ENCODE data around the gene RSU1.

The RSU1 gene

DNA sequence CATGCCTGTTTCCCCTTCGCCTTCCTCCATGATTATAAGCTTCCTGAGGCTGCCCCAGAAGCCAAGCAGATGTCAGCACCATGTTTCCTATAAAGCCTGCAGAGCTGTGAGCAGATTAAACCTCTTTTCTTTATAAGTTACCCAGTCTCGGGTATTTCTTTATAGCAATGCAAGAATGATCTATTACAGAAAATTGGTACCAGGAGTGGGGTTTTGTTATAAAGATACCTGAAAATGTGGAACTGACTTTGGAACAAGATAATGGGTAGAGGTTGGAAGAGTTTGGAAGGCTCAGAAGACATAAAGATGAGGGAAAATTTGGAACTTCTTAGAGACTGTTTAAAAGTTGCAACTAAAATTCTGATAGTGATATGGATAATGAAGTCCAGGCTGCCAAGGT is 4.8 kb upstream of the RSU1 start:
- no peak for DNase-seq (ENCODE audit: low read depth)

DNA sequence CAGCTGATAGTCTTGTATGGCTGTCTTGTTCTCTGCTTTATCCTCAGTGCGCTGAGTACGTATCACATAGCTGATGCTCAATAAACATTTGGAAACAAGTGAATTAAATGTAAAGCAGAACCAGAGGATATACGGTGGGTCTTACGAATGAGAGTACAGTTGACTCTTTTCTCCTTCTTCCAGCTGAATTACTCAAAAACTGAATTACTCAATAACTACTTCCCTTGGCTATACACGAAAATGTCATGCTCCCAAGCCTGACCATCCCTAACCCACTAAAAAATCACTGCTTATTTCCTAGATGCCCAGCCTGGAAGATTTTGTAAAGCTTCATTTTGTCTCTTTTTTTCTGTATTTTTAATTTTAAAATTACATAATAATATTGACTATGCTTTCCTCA is 3.2 kb upstream of the RSU1 start:
- DNase-seq (ENCODE audit: low read depth): no peak

DNA sequence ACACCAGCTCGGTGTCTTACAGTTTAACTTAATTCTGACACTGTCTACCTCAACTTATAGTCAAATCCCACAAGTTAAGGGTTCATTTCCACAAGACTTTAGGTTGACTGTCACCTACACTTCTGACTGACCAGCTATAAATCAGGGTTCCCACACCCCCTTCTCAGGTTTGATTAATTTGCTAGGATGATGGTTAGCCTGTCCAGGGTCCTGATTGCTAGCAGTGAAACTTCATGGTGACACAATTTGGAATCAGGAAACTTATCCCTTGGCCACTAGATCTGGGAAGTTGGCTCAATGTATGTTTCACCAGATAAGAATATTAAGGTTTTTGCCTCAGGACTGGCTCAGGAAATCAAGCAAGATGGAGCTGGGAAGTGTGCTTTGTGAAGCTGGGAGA is 2.8 kb upstream of the RSU1 start:
- DNase-seq (ENCODE audit: low read depth): no peak

DNA sequence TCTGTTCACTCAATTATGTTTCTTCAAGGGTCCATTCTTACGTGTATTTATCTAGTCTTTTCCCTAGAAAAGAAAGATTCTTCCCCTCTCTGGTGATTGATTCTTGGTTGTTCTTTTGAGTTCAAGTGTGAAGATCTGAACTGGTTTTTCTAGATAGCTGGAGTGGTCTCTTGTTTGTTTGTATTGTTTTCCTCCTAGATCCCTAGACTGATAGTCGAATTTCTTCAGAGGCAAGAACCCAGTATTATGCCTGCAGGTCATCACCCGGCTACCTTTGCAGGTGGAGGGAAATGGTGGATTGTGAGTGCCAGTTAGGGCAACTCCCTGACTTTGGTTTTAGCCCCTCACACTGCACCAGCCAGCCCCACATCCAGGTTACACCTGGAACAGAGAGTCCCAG is 2.2 kb upstream of the RSU1 start:
- DNase-seq (ENCODE audit: low read depth): no peak

- no peak for DNase-seq (ENCODE audit: low read depth)
These were observed 1.8 kb upstream of the RSU1 start for GRCh38 chr10:16819026-16819425.

- no peak for DNase-seq (ENCODE audit: low read depth)
These were observed 447 bp downstream of the RSU1 start for GRCh38 chr10:16816830-16817124.

DNA sequence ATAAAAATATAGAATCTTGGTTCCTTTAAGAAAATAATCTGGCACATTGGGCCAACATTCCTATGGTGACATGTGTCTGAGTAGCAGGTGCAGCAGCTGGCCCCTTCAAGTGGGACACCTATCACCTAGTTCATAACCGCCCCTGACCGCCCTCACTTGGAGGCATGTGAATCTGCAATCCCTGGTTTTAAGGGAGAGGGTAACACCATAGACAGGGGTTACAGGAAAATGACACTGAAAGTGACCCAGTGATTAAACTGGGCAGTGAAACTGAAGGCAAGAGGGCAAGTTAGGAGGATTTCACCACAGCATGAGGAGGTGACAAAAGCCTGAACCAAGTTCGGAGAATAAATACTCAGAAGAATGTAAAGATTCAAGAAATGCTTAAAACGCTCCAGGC is 1.1 kb downstream of the RSU1 start:
- DNase-seq (ENCODE audit: low read depth): no peak

- DNase-seq (ENCODE audit: low read depth): no peak
These were observed 3.2 kb downstream of the RSU1 start for GRCh38 chr10:16814012-16814411.

GRCh38 chr10:16812676-16813075 is 4.5 kb downstream of the RSU1 start:
- no peak for DNase-seq (ENCODE audit: low read depth)

DNA sequence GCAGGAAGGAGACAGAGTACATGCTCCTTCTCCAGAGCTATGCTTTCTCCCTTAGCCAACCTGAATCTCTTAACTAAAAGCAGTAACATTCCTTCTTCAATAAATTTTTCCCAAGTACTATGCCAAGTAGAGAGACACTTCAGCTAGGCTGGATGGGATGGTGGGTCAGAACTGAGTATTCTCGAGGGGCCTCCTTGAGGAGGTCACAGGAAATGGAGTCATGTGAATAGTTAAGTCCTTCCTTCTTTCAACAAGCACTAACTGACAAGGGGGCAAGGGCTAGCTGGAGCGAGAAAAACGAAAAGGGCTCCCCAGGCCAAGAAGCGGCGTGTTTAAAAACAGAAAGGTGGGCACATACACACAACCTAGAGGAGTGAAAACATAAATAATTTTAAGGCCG is 5.5 kb downstream of the RSU1 start:
- DNase-seq (ENCODE audit: low read depth): no peak

GRCh38 chr10:16811292-16811691 is 5.9 kb downstream of the RSU1 start:
- no peak for DNase-seq (ENCODE audit: low read depth)

- DNase-seq (ENCODE audit: low read depth): peak; percentile 24
These were observed 8.0 kb downstream of the RSU1 start for GRCh38 chr10:16809074-16809718.

GRCh38 chr10:16804123-16804522 is 13.1 kb downstream of the RSU1 start:
- no peak for DNase-seq (ENCODE audit: low read depth)

- DNase-seq (ENCODE audit: low read depth): no peak
These were observed 13.8 kb downstream of the RSU1 start for GRCh38 chr10:16803464-16803863.

GRCh38 chr10:16799621-16800020 is 17.6 kb downstream of the RSU1 start:
- no peak for DNase-seq (ENCODE audit: low read depth)

DNA sequence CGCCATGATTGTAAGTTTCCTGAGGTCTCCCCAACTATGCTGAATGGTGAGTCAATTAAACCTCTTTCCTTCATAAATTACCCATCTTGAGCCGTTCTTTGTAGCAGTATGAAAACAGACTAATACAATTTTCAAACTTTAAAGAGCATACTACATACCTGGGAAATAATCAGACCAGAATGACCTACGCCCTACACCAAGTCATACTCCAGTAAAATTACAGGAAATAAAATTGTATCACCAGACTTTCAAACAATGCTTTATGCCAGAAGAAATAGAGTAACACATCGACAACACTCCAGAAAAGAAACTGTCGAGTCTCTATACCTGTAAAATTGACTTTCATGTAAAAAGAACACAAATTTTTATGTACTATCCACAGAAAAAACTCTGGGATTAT is 18.7 kb downstream of the RSU1 start:
- DNase-seq (ENCODE audit: low read depth): no peak

DNA sequence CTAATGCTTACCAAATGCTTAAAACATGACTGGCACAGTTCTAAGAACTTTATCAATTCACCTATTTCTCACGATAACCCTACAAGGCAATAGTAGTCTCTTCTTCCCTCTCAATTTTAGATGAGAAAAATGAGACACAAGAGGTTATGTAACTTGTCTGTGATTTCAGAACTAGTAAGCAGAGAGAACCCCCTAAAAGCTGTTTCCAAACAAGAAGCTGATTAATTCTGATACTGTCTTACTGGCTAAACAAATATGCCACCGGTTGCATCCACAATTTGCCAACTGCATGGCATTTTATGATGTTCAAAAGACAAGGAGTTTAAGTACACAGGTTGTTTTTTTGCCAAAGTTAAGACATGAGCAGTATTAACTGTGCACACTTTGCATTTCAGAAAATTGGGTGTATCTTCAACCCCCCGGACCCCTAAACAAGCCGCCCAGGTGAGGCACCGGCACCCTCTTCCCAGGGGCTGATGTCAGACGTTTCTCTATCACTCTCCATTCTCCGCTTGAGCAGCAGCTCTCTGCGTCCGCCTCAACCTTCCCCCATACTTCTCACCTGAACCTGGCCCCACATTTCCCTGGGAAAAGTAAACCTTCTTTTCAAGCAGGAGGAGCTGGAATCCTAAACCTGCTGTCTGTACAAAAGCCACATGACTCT is 21.7 kb downstream of the RSU1 start:
- DNase-seq (ENCODE audit: low read depth): no peak

DNA sequence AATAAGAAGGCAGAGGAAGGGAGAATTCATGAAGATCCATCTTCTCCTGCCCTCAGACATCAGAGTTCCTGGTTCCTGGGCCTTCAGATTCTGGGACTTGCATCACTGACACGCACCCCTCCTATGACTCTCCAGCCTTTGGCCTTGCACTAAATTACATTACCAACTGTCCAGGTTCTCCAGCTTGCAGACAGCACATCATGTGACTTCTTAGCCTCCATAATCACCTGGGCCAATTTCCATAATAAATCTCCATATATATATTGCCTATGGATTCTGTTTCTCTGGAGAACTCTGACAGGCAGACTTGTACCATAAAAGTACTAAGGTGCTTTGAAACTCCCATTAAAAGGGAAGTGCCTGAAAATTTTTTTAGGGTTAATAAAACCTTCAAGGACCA is 23.2 kb downstream of the RSU1 start:
- no peak for DNase-seq (ENCODE audit: low read depth)

DNA sequence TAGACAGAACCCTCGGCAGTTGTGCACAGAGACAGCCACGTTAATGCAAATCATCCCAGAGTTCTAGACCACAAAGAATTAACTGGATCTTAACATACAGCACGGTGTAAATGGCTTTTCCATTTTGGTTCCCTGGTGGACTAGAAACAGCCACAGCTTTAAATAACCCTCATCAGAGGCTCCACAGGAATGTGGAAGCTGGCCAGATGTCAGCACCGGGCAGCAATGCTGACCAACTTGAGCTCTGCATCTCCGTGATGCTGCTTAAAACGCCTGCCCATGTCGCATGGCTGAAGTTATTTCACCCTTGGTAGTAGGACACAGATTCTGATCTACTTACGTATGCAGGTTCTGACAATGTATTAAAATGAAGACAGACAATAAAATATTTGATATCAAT is 24.5 kb downstream of the RSU1 start:
- no peak for DNase-seq (ENCODE audit: low read depth)

GRCh38 chr10:16789765-16790164 is 27.5 kb downstream of the RSU1 start:
- no peak for DNase-seq (ENCODE audit: low read depth)

DNA sequence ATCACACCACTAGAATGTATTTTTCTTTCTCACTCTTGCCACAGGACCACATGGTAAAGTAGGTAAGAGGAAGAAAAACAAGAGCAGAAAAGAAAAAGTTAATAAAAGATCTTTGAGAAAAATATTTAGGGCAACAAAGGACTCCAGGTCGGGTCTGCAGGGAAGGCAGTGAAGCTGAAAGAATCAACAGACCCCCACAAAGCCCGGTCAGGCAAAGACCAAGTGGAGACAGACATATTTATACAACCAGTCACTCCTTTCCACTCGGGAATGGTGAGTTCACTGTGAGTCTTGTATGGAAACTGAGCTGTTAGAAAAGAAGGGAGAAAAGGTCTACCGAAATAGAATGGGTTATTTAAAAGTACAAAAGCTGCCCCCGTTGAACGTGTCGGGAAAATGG is 28.0 kb downstream of the RSU1 start:
- DNase-seq (ENCODE audit: low read depth): no peak

DNA sequence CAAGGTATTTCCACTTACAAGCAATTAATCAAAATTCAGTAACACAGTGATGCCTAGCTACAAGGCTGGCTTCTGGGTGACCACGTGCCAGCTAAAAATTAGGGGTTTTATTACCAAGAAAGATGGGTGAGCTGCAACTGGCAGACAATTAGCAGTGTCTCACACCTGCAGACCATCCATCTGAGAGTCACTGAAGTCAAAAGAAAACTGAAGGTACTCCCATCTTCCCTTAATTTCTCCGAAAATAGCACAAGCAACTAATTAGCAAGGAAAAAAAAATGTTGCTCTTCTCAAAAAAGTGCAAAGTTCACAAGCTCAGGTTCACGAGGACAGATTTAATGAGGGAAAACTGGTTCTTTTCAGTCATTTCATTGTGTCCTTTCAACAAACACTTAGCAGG is 28.4 kb downstream of the RSU1 start:
- no peak for DNase-seq (ENCODE audit: low read depth)

DNA sequence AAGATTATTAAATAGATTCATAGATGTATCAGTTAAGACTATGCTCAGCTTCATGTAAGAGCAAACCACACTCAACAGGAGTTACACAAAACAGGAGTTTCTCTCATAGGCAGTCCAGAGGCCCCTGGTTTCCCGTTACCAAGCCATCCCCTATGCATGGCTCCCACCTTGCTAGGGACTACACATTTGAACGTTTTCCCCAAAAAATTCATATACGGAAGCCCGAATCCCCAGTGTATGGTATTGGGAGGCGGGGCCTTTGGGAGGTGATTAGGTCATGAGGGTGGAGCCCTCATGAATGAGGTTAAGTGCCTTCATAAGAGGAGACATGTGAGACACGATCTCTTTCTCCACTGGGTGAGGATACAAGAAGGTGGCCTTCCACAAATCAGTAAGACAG is 29.1 kb downstream of the RSU1 start:
- no peak for DNase-seq (ENCODE audit: low read depth)

DNA sequence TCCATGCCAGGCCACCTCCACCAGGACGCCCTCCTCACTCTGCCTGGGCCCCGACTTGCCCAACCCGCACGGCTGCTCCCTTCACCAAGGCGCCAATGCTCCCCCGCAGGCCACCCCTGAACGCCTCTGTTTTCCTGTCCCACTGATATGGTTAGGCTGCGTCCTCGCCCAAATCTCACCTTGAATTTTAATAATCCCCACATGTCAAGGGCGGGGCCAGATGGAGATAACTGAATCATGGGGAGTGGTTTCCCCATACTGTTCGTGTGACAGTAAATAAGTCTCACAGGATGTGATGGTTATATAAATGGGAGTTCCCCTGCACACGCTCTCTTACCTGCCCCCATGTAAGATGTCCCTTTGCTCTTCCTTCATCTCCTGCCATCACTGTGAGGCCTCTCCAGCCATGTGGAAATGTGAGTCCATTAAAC is 29.8 kb downstream of the RSU1 start:
- peak; percentile 57 for DNase-seq (ENCODE audit: low read depth)

Measured in stimulated activated CD4-positive, alpha-beta T cell treated with anti-CD3 and anti-CD28 coated beads, Interleukin-2, amount 100 ng/mL, for 4 hours (primary cell).